ENCODE measurements around the gene KDM3A. TPM values are rescaled to one million over a fixed set of nuclear protein-coding genes. Genes with fewer than 3 reads are reported as not detected.

KDM3A gene
- 13.7 and 14.8 TPM in 2 replicates for total RNA-seq (2014; rRNA removed; shearing (Covaris generic))
- polyA plus RNA-seq (2015; cell fraction: cytosol; rRNA removed), result 20.3 and 25.2 TPM in 2 replicates
- polyA plus RNA-seq (2015; cell fraction: nucleus; rRNA removed), result 83.5 and 89.8 TPM in 2 replicates

GRCh38 chr2:86440631-86441391 lies at the start of gene KDM3A:
KDM3A (plus strand) TSS chr2:86441371; CDS start chr2:86442048, 677 bp downstream.
- DNase-seq (ENCODE audit: low read depth), result peak; percentile 99

- DNase-seq (ENCODE audit: low read depth), result no peak
Observed at GRCh38 chr2:86392873-86393518, 48.2 kb upstream of the KDM3A start.

- peak; percentile 68 for DNase-seq (ENCODE audit: low read depth)
Observed at GRCh38 chr2:86393521-86394491, 47.4 kb upstream of the KDM3A start.

DNA sequence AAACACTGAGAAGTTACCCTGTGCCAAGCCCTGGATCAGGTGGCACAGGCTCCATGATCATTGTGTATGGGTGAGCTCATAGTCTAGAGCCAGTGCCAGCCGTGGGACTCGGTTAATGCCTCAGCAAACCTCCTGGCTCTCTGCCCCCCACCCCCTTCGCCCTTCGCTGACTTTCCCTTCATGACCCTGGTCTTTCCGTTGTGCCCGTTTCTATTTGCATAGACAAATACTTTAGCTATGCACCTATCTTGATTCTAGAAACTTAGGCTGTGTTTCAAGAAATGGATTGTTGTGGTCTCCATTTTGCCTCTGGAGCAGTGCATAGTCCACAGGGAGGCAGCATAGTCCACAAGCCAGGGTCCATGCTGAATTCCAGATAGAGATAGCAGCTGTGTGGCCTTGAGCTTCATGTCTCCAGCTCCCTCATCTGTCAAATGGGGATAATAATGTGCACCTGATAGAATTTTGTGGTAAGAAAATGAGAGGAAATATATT lies 44.8 kb upstream of the KDM3A start:
- peak; percentile 52 for DNase-seq (ENCODE audit: low read depth)

DNA sequence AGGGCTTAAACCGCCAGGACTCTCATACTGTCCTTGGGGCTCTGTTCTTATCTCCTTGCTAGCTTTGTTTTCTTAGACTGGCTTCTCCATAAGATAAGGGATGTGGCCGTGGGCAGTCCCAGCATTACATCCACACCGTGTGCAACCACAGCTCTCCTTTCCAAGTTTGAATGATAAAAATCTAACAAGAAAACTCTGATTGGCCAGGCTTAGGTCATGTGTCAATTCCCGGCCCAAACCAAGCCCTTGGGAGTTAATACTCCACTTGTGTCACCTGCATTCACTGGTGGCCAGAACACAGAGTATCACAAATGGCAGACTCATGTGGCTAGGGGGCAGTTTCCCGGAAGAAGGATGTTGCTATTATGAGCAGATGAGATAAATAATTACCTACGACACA lies 43.2 kb upstream of the KDM3A start:
- no peak for DNase-seq (ENCODE audit: low read depth)

- no peak for DNase-seq (ENCODE audit: low read depth)
Observed at GRCh38 chr2:86398500-86399474, 42.4 kb upstream of the KDM3A start.

DNA sequence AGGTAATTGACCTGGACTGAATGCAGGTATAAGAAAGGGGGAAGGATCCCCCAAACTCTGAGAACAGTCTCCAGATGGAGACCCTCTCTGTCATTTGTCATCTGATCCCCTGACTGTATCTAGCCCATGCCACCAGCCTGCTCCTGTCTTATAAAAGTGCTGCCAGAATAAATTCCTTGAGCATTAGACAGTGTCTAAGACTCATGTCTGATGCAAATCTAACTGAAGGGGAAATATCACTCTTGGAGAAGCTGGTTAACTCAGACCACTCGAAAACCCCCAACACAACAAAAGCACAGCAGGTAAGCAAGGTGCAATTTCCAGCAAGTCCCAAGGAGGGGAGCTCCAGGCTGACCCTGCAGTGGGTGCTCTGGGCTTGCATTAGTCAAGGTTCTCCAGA lies 40.9 kb upstream of the KDM3A start:
- no peak for DNase-seq (ENCODE audit: low read depth)

- DNase-seq (ENCODE audit: low read depth), result no peak
Observed at GRCh38 chr2:86410581-86410980, 30.6 kb upstream of the KDM3A start.

DNA sequence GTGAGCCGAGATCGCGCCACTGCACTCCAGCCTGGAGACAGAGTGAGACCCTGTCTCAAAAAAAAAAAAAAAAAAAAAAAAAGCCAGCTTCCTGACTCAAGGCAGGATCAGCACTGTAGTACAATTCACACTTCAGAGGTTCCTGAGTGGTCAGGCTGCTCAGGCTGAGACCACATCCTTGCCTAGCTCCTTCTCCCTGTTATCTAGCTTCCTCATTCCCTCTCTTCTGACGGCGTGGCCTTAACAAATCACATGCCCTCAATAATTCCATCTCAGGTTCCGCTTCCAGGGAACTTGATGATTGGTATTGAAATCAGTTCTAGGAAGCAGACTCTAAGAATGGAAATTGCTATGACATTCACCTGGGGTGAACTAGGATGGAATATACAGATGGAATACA lies 29.8 kb upstream of the KDM3A start:
- peak; percentile 1 for DNase-seq (ENCODE audit: low read depth)

DNA sequence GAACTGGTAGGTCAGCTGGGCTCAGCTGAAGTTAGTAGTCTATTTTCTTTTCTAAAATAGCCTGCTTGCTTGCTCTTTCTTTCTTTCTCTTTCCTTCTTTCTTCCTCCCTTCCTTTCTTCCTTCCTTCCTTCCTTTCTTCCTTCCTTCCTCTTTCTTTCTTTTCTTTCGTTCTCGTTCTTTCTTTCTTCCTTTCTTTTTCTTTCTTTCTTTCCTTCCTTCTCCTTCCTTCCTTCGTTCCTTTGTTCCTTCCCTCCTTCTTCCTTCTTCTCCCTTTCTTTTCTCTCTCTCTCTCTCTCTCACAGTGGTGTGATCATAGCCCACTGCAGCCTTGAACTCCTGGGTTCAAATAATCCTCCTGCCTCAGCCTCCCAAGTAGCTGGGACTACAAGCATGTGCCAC lies 29.2 kb upstream of the KDM3A start:
- no peak for DNase-seq (ENCODE audit: low read depth)

- no peak for DNase-seq (ENCODE audit: low read depth)
Observed at GRCh38 chr2:86413296-86414094, 27.7 kb upstream of the KDM3A start.

- DNase-seq (ENCODE audit: low read depth), result no peak
Observed at GRCh38 chr2:86414996-86415395, 26.2 kb upstream of the KDM3A start.

GRCh38 chr2:86416146-86416545 lies 25.0 kb upstream of the KDM3A start:
- no peak for DNase-seq (ENCODE audit: low read depth)

DNA sequence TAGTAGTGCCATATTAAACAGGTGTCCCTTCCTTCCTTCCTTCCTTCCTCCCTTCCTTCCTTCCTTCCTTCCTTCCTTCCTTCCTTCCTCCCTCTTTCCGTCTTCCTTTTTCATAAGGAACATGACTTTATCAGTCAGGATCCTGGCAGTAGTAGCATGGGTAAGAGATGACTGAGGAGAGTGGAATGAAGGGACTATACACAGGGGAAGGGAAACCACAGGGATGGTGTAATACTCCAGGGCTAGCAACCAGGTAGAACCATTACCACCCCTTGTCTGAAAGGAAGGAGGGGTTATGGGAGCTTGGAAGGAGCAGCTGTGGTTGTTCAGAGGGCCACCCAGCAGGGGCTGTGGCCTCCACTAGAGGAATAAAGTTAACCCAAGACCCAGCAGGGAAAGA lies 23.2 kb upstream of the KDM3A start:
- peak; percentile 50 for DNase-seq (ENCODE audit: low read depth)

DNA sequence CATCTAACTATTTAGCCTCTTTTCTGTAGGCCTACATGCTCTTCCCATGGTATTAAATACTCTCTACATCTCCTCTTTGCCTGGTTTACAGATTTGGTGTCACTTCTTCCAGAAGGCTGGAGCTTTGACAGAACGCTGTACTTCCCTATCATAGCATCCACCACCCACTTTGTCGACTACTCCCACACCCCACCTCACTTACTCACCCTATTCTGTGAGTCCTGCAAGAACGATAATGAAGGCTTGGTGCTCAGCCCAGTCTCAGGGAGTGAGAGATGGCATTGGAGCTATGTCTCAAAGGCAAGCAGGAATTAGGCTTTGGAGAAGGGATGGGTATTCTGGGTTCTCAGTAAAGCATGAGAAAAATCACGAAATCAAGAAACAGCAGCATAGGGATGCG lies 20.3 kb upstream of the KDM3A start:
- no peak for DNase-seq (ENCODE audit: low read depth)

- DNase-seq (ENCODE audit: low read depth), result no peak
Observed at GRCh38 chr2:86426271-86426670, 14.9 kb upstream of the KDM3A start.

DNA sequence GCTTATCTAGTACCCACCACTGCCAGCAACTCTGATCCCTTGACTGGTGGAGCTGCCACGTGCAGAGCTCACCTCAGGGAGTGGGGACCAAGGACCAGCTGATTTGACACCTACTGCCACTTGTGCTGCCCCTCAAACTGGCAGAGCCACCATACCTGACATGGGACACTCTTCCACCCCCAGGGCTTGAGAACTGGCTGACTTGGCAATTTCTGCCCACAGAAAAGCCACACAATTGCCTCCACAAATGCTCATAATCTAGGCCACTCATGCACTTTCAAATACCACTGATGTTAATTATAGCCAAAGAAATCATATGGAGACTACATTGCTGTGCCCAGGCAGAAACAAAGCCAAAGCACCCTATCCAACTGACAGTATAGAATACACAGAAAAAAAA lies 11.8 kb upstream of the KDM3A start:
- no peak for DNase-seq (ENCODE audit: low read depth)

DNA sequence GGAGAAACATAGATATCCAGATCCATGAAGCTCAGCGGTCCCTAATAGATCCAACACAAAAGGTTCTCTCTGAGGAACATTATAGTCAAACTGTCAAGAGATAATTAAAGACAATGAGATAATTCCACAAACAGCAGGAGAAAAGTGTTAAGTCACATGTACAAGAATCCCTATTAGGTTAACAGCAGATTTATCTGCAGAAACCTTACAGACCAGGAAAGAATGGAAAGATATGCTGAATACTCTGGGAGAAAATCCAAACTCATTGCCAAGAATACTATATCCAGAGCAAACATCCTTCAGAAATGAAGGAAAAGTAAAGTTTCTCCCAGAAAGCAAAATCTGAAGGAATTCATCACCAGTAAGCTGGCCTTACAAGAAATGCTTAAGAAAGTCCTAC lies 10.8 kb upstream of the KDM3A start:
- no peak for DNase-seq (ENCODE audit: low read depth)

DNA sequence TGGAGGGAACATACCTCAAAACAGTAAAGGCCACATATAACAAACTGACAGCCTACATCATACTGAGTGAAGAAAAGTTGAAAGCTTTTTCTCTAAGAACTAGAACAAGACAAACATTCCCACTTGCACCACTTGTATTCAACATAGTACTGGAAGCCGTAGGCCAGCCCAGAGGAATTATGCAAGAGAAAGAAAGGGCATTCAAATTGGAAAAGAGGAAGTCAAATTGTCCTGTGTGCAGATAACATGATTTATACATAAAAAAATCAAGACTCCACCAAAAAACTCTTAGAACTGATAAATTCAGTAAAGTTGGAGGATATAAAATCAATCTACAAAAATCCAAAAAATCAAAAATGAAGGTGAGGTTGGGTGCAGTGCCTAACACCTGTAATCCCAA lies 8.0 kb upstream of the KDM3A start:
- no peak for DNase-seq (ENCODE audit: low read depth)
